Measurements from ENCODE around the gene TMEM131. TPM values are rescaled to one million over a fixed set of nuclear protein-coding genes. Genes with fewer than 3 reads are reported as not detected.
"Not testable (repeated sequence)": the region's sequence is repeated elsewhere in the genome, so short reads cannot be mapped to it uniquely, and the experiment has no call there.

Gene TMEM131
- total RNA-seq, 1 donor from 2014 or later: 43.9 TPM

- Mint-ChIP-seq H3K27me3 (ENCODE audit: low read depth) (no peaks in the 10 kb centered on the region), H3K9me3 (no peaks in the 10 kb centered on the region), H3K4me1 (peaks cover 23% of the 10 kb centered on the region), H3K27ac (ENCODE audit: unreplicated experiment) (no peak overlapping the region), H3K4me3 (no peak overlapping the region), H3K36me3 (ENCODE audit: low read depth) (peaks cover 2% of the 10 kb centered on the region)
- no peak for TF ChIP-seq CTCF (conservative IDR thresholded peaks at IDR 0.05)
- no peak for DNase-seq (ENCODE audit: low read depth, low spot score)
Observed at GRCh38 chr2:97848306-97848705, 147.4 kb downstream of the TMEM131 start.

GRCh38 chr2:97846716-97847115 is 149.0 kb downstream of the TMEM131 start:
- not testable (repeated sequence) for H3K36me3 Mint-ChIP-seq (ENCODE audit: low read depth); DNase-seq (ENCODE audit: low read depth, low spot score); H3K27me3 Mint-ChIP-seq (ENCODE audit: low read depth); H3K9me3 Mint-ChIP-seq; H3K27ac Mint-ChIP-seq (ENCODE audit: unreplicated experiment); H3K4me3 Mint-ChIP-seq
- peaks cover 20% of the 10 kb centered on the region for H3K4me1 Mint-ChIP-seq

GRCh38 chr2:97845818-97846217 is 149.9 kb downstream of the TMEM131 start:
- H3K27me3 Mint-ChIP-seq (ENCODE audit: low read depth): no peaks in the 10 kb centered on the region

GRCh38 chr2:97845133-97845532 is 150.6 kb downstream of the TMEM131 start:
- no peak for TF ChIP-seq CTCF (conservative IDR thresholded peaks at IDR 0.05)
- Mint-ChIP-seq H3K4me3 (no peak overlapping the region), H3K36me3 (ENCODE audit: low read depth) (peaks cover 9% of the 10 kb centered on the region), H3K27me3 (ENCODE audit: low read depth) (no peaks in the 10 kb centered on the region), H3K27ac (ENCODE audit: unreplicated experiment) (no peak overlapping the region), H3K4me1 (peaks cover 25% of the 10 kb centered on the region), H3K9me3 (no peaks in the 10 kb centered on the region)
- no peak for DNase-seq (ENCODE audit: low read depth, low spot score)

More at GRCh38 chr2:97845818-97846217, 149.9 kb downstream of the TMEM131 start:
- no peak for DNase-seq (ENCODE audit: low read depth, low spot score)
- Mint-ChIP-seq H3K9me3 (no peaks in the 10 kb centered on the region), H3K4me1 (peaks cover 20% of the 10 kb centered on the region), H3K27ac (ENCODE audit: unreplicated experiment) (no peak overlapping the region), H3K36me3 (ENCODE audit: low read depth) (peaks cover 9% of the 10 kb centered on the region), H3K4me3 (no peak overlapping the region)
- TF ChIP-seq CTCF (conservative IDR thresholded peaks at IDR 0.05): no peak

- no peak overlapping the region for H3K27ac Mint-ChIP-seq (ENCODE audit: unreplicated experiment)
- no peak overlapping the region for H3K4me3 Mint-ChIP-seq
- no peak for DNase-seq (ENCODE audit: low read depth, low spot score)
- peaks cover 13% of the 10 kb centered on the region for H3K36me3 Mint-ChIP-seq (ENCODE audit: low read depth)
- TF ChIP-seq CTCF (conservative IDR thresholded peaks at IDR 0.05): no peak
- H3K27me3 Mint-ChIP-seq (ENCODE audit: low read depth): no peaks in the 10 kb centered on the region
- H3K9me3 Mint-ChIP-seq: no peaks in the 10 kb centered on the region
- H3K4me1 Mint-ChIP-seq: peaks cover 25% of the 10 kb centered on the region
Observed at GRCh38 chr2:97844311-97844859, 151.4 kb downstream of the TMEM131 start.

GRCh38 chr2:97840198-97840597 is 155.6 kb downstream of the TMEM131 start:
- Mint-ChIP-seq H3K36me3 (ENCODE audit: low read depth) (peaks cover 16% of the 10 kb centered on the region), H3K4me1 (peaks cover 10% of the 10 kb centered on the region), H3K27me3 (ENCODE audit: low read depth) (no peaks in the 10 kb centered on the region), H3K27ac (ENCODE audit: unreplicated experiment) (peak overlapping the region; percentile 52), H3K9me3 (no peaks in the 10 kb centered on the region), H3K4me3 (no peak overlapping the region)
- no peak for TF ChIP-seq CTCF (conservative IDR thresholded peaks at IDR 0.05)
- DNase-seq (ENCODE audit: low read depth, low spot score): no peak

Data from neural crest cell (in vitro differentiated cells).